GM18511 (cell line): ENCODE results near the gene SARM1.

Experiments
- ATAC-seq: cut with Tn5 transposase; IDR thresholded peaks from one replicate; pipeline ENCODE4 v1.9.1; 2021; ENCODE audit warnings: mild to moderate bottlenecking, moderate library complexity; ENCODE audit not compliant: unreplicated experiment

SARM1 gene

GRCh38 chr17:28340374-28340773 is 31.1 kb upstream of the SARM1 start:
- ATAC-seq, result no peak

GRCh38 chr17:28341516-28341915 is 30.0 kb upstream of the SARM1 start:
- ATAC-seq, result no peak

GRCh38 chr17:28342313-28342712 is 29.2 kb upstream of the SARM1 start:
- ATAC-seq, result no peak

- ATAC-seq, result no peak
Observed at GRCh38 chr17:28343491-28343932, 28.0 kb upstream of the SARM1 start.

- no peak for ATAC-seq
Observed at GRCh38 chr17:28344011-28344410, 27.5 kb upstream of the SARM1 start.

- ATAC-seq, result no peak
Observed at GRCh38 chr17:28344435-28344901, 27.0 kb upstream of the SARM1 start.

- no peak for ATAC-seq
Observed at GRCh38 chr17:28345419-28346198, 25.9 kb upstream of the SARM1 start.

GRCh38 chr17:28346199-28346580 is 25.3 kb upstream of the SARM1 start:
- ATAC-seq, result no peak

- no peak for ATAC-seq
Observed at GRCh38 chr17:28346746-28347246, 24.7 kb upstream of the SARM1 start.

- ATAC-seq, result no peak
Observed at GRCh38 chr17:28347261-28347891, 24.1 kb upstream of the SARM1 start.

GRCh38 chr17:28348979-28349378 is 22.5 kb upstream of the SARM1 start:
- ATAC-seq, result no peak

GRCh38 chr17:28350271-28350670 is 21.2 kb upstream of the SARM1 start:
- ATAC-seq, result no peak

GRCh38 chr17:28357061-28357900 is 14.2 kb upstream of the SARM1 start, which contains the start of gene POLDIP2:
POLDIP2 (minus strand) TSS chr17:28357527; CDS start chr17:28357448, 79 bp downstream.
- peak; percentile 97 for ATAC-seq

- no peak for ATAC-seq
Observed at GRCh38 chr17:28357901-28358197, 13.6 kb upstream of the SARM1 start.

GRCh38 chr17:28363186-28363585 is 8.3 kb upstream of the SARM1 start:
- no peak for ATAC-seq

- no peak for ATAC-seq
Observed at GRCh38 chr17:28363776-28364650, 7.5 kb upstream of the SARM1 start.

- no peak for ATAC-seq
Observed at GRCh38 chr17:28364665-28365363, 6.7 kb upstream of the SARM1 start, which contains the start of gene SEBOX. SEBOX (minus strand) TSS chr17:28365199; CDS start chr17:28365151, 48 bp downstream.

- no peak for ATAC-seq
Observed at GRCh38 chr17:28365487-28365886, 6.0 kb upstream of the SARM1 start.

GRCh38 chr17:28366605-28367004 is 4.9 kb upstream of the SARM1 start:
- no peak for ATAC-seq
